Activated naive CD4-positive, alpha-beta T cell (primary cell): Measurements from ENCODE around the gene MSANTD1.

Experiments used
- DNase-seq, 4 experiments: peaks; one replicate each; lab custom pipeline; 2025; lab: John Stamatoyannopoulos, UW

MSANTD1 gene

DNA sequence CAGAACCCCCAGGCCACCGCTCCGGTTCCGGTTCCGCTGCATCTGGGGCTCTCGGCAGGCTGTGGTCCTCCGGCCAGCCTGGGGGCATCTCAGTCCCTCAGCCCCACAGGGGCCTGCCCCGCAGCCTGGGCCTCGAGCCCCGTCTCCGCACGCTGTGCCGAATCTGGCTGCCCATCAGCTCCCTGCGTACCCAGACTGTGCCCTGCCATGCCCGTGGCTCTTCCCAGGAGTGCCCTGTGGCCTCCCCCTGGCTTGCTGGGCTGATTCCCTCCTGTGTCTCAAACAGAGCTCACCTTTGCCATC lies 830 bp upstream of the MSANTD1 start:
- no peak for DNase-seq

DNA sequence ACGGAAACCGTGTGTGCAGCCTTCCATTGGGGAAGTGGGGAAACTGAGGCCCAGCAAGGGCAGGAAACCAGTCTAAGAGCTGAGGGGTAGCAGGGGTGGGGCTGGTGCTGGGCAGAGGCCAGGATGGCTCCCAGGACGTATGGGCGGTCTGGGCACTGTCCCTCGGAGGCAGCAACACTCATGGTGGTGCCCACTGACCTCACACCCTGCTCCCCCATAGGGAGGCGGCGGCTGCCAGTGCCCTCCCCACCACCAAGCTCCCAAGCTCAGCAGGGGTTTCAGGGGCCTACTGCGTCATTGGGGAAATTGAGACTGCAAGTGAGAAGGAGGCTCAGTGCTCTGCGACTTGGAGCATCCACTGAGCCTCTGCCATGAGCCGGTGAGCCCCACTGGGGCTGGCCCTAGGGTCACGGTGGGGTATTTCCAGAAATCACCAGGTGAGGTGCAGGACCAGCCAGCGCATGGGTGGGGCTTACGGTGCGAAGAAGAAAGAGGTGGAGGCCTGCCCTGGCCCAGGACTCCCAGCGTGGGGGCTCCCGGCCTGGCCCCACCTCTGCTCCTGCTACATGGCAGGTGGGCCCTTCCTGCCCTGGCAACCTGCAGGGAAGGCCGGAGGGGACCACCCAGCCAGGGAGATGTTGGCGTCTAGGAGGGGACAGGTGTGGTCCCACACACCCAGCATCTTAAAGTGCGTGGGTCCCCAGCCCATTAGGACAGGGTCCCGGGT lies 915 bp downstream of the MSANTD1 start:
- DNase-seq = no peak

DNA sequence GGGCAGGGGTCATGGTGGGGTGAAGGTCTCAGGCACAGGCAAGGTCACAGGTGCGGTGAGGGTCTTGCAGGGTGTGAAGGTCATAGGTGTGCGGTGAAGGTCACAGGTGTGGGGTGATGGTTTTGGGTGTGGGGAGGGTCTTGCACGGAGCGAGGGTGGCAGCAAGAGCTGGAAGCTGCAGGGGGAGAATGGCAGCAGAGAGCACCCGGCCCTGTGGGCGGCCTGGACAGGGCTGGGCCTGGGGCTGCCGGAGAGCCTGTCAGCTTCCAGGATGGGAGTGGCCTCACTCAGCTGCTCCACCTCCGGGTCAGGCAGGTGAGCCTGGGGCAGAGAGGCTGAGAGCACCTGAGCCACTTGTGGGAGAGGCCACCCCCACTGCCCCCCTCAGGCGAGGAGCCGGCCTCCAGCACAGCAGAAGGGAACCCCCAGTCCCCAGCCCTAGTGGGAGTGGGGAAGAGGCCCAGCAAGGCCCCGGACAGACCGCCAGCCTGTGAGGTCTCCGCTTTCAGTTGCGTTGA lies 1.5 kb downstream of the MSANTD1 start:
- no peak for DNase-seq

DNA sequence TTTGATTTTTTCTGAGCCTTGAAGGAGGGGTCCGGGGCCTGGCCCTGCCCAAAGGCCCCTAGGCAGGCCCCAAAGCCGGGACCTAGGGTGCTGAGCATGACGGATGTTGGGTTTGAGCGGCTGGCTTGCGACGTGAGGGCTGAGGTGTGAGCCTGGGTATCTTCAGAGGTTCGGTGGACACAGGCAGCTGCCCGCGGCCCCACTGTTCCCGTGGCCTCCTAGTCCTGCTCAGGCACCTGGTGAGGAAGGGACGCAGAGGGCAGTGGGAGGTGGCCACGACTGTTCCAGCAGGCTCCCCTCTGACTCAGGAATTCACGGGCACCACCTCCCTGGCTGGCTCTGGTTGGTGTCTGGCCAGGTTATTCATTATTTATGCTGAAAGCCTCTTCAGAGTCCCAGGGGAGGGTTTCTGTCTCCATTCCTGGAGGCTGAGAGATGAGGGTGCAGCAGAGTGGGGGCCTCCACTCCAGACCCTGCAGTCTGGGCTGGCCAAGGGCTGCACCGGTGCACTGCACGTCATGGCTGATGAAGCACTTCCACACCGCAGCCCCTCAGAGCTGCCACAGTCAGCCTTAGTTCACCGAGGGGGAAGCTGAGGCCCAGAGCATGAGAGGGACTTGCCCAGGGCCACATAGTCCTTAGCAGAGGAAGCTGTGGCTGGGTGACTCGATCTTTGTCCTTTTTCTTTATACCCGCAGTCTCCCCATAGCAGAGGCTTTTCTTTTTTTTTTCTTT lies 2.2 kb downstream of the MSANTD1 start:
- DNase-seq = no peak

DNA sequence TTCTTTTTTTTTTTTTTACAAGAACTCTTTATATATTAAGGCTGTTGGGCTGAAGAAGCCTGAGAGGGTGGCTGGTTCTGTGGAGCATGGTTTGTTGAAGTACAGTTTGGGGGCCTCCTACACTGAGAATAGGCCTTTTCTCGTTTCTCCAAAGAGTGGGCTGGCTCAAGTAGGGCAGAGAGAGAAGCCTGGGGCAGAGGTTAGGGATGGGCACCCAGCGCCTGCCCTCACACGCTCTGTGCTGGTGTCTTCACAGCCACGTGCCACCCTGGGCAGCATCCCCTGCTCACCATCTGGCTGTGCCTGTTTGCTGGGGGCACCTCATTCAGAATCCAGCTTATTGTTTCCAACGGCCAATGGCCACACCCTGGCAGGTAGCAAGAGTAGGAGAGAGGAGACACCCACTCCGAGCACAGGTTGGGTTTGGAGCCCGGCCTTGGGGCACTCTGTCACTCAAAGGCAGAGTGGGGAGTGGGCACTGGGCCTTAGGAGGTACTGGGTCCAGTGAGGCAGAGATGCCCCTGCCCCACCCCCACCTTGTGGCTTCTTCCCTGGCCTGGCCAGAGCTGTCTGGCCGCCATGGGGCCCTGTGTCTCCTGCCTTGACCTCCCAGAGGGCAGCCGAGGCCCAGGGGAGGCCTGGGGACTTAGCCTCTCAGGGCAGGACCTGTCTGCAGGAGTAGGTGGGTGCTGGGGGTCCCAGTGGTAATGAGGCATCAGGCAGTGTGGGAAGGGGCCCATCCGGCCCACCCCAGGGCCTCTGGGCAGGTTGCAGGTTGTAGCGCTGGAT lies 2.9 kb downstream of the MSANTD1 start:
- DNase-seq = no peak

DNA sequence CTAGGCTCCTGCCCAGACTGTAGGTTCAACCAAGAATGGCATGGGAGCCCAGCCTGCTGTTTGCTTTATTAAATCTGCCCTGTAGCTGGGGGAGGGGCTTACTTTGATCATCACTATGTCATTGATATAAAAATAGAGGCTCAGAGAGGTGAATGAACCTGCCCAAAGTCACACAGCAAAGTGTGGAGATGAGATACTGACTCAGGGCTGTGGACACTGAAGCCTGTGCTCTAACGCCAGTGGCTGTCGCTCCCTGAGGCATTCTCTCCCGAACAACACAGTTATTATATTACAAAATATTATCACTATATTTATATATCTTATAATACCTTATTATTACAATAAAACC lies 3.5 kb downstream of the MSANTD1 start:
- DNase-seq = no peak

DNA sequence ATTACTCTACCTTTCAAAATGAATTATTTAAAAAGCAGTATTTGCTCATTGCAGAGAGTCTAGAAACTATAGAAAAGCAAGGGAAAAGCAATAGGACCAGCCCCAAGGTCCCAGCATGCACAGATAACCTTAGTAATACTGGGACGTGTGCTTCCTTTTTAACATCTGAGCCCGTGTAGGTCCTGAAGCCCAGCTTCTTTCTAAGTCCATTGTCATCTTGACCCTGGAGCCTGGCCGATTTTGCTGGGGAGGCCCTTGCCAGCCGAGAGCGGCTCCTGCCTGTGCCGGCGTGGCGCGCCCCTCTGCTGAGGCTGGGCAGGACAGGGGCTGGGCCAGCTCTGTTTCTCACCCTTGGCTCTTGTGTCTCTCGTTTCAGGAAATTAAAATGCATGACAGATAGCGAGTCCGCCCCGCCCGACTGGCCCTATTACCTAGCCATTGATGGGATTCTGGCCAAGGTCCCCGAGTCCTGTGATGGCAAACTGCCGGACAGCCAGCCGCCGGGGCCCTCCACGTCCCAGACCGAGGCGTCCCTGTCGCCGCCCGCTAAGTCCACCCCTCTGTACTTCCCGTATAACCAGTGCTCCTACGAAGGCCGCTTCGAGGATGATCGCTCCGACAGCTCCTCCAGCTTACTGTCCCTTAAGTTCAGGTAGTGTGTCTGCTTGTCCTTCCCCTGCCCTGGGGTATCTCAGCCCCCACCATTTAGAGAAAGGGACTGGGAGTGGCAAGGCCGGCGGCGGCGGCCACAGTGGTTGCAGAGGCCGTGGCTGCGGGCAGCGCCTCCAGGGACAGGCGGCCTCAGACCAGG lies 4.1 kb downstream of the MSANTD1 start:
- no peak for DNase-seq

DNA sequence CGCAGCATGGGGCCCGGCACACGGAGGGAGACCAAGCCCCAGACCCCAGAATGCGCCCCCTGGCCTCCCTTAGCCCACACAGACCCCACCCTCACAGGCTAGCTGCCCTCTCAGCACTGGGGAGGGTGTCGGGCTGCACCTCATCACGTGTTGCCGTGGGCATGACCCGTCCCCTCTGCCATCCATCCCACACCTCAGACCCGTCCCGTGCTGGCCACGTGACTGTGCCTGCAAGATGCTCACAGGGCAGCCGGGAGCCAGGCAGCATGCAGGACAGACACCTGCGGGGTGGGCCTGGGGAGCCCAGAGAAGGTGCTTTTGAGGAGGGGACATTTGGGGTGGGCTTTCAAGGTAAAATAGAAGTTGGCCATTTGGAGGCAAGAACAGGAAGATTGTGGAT lies 4.8 kb downstream of the MSANTD1 start:
- DNase-seq = no peak

DNA sequence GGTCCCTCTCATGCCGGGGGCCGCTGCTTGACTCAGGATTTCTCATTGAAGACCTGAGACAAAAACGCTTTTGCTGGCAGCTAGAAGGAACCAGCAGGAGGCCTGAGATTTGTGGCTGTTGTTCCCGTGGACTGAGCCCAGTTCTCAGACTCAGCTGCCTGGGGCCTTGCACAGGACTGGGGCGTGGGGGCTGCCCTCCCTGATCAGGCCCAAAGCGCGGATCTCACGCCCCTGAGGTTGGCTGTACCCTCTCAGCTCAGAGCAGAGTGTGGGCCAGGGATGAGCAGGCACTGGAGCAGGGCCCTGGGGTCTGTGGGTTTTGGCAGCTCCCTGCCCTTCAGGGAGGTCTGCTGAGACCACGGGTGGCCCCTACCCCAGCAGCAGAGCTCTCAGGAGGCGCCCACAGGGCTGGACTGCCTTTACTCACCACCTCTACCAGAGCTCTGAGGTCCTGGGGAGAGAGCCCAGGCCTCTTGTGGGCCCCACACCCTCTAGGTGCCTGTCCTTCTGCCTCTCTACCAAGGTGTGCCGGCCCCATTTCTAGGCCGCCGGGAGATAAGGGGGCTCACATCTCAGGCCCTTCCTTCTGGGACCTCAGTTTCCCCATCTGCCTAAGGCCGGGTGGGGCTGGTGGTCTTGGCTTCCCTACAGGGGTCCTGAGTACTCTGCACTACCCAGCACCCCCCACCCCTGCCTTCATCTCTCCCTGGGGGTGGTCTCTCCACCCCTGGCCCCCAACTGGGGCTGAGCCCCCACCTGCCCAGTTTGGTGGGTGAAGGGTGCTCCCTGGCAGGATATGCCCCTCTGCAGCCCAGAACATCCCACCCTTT lies 5.6 kb downstream of the MSANTD1 start:
- DNase-seq = no peak

DNA sequence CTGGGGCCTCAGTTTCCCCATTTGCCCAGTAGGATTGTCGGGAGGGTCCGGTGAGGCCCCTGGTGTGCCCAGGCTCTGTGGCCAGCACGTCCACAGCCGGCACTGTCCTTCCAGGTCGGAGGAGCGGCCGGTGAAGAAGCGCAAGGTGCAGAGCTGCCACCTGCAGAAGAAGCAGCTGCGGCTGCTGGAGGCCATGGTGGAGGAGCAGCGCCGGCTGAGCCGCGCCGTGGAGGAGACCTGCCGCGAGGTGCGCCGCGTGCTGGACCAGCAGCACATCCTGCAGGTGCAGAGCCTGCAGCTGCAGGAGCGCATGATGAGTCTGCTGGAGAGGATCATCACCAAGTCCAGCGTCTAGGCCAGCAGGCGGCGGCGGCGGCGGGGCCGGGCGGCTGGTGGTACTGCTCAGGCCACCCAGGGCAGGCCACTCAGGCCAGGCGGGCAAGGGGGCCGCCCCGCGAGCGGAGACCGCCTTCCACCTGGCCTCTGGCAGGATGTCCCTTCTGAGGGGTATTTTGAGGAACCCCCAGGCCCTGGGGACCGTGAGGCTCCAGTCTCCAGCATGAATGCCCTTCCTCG lies 6.7 kb downstream of the MSANTD1 start:
- DNase-seq = no peak

DNA sequence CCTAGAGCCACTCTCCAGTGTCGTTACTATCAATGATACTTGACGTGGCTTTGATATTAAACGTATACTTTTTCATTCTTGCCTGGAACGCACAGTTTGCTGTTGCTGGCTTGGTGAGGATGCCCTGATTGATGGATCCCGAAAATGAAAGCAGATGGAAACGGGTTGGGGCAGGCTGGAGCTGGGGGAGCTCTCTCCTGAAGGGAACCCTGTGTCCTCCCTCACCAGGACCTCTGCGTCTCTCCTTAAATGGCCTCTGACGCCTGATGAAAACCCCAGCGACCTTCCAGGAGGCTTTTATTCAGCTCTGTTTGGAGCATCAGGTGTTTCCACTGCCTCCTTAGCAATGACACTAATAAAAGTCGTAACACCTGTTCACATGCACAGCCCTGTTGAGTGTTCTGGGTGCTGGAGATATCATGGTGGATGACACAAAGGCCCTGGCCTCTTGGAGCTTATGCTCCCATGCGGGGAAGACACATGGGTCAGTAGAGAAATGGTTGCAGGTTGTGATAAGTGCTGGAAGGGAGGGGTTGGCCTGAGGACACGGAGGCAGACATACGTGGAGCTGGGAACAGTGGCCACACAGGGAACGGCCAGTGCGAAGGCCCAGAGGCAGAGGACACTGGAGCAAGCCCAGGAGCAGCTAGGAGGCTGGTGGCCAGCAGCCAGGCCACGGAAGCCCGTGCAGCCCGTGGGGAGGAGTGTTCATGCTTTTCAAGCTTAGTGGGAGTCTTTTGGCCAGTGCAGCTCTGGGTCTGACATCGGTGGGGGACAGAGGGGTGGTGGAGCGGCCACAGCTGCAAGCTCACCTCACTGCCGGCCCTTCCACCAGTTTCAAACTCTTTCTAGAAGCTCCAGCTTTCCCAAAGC lies 7.5 kb downstream of the MSANTD1 start:
- no peak for DNase-seq

DNA sequence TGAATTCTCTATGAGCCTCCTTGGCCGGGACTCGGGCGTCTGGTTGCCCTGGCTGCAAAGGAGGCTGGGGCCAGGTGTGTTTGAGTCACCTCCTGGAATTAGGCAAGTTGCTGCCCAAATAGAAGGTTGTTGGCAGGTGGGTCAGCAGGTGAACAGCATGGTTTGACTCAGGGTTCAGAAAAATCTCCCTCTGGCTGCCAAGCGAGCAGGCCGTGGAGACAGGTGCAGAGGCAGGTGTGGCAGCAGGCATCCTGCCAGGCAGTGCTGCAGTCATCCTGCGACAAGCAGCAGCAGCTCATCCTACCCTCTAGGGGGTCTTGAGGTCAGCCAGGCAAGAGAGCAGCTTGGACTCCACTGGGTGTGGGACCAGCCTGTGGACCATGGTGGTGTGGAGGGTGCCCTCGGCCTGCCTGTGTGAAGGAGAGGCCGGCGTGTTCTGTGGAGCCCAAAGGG lies 8.2 kb downstream of the MSANTD1 start:
- DNase-seq = no peak

DNA sequence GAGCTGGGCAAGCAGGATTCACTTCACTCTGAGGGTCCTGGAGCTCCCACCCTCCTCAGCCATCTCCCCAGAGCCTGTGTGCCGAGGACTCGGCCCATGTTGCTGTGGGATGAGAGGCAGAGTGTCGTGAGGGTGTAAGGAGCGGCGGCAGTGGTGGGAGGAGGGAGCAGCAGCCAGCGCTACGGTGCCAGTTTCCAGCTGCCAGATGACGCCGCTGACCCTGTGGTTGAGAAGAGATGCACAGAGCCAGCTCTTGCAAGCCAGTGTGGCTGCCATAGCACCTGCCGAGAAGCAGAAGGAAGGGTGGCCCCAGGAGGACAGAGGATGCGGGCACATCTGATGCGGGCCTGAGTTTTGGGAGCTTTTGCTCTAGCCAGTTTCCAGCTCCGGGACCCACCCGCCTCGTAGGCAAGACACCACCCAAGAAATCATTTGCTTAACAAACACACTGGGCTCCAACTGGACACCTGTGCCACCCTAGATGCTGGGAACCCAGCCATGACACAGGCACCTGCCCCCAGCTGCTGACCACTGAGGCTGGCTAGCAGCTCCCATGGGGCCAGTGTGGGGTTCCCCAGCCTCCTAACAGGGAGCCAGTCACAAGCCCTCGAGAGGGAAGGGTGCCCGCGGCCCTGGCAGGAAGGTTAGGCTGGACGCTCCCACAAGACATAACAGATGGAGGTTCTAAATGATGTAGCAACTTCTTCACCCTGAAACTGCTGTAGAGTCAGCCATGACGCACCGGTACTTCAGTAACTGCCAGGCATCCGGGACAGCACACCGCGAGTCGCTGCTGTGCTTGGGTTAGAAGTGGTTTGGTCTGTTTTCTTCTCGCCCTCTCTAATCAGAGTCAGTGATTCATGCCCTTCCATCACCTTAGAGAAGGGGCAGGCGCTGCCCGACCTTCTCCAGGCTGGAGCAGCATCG lies 8.9 kb downstream of the MSANTD1 start:
- DNase-seq = no peak

DNA sequence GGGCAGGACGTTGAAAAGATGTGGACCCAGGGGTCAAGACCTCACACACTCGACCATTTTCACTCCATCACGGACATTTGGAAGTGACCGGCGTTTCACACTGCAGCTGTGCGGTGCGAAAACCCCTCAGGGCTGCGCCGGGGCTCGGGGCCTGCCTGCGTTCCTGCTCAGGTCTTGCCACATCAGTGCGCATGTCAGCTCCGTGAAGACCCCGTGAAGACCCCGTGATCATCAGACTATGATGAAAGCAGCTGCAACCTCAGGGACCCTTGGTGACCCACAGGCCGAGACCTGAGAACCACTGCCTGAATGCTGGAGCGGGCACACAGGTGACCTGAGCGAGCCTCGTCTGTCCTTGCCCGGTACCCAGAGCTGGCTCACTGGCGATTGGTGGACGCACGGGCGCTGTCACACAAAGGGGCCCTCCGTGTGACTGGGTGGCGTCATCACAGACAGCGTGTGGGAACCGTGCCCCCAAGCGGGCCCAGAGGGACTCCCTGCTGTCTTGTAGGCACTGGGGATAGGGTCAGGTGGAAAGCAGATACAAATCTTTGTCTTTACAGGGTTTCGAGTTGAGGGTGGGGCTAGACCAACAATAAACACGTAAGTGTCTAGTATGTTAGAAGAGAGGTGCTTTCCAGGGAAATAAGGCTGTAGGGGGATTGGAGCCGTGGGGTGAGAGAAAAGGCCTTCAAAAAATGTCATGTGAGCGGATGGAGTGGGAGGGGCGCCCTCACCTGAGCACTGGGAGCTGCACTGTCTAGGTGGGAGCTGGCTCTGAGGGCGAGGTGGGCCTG lies 12.7 kb downstream of the MSANTD1 start:
- no peak for DNase-seq

DNA sequence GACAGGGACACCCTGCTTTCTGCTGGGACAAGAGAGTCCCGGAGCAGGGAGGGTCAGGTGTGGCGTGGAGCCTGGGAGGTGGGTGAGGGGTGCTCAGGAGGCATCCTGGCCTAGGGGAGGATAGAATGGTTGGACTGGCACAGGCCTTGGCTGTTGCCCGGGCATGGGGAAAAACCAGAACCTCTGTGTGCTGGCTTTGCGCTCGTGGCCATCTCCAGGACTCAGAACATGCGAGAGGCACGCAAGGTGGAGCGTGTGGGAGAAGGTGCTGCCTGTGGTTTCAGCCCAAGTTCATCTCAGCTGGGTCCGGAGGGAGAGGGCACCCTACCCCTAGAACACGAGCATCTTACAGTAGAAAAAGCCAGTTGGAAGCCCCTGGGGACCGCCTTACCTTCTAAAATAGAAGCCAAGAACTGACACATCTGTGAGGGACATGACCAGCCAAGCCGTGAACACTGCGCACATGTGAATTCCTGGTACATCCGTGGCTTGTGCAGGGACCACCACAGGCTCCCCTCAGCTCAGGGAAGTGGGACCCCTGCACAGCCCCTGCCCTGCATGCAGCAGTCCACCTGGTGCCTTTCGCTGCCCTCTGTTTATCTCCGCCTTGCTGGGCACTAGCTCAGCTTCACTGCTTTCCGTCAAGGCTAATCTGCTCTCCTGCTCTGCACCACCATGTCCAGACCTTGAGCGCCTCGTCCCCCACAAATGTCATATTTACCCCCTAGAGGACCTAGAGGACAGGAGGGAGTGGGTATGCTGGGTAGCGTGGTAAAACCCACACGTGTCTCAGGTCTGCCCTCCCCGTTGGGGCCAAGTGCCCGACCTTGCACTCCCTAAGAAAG lies 13.5 kb downstream of the MSANTD1 start:
- no peak for DNase-seq

DNA sequence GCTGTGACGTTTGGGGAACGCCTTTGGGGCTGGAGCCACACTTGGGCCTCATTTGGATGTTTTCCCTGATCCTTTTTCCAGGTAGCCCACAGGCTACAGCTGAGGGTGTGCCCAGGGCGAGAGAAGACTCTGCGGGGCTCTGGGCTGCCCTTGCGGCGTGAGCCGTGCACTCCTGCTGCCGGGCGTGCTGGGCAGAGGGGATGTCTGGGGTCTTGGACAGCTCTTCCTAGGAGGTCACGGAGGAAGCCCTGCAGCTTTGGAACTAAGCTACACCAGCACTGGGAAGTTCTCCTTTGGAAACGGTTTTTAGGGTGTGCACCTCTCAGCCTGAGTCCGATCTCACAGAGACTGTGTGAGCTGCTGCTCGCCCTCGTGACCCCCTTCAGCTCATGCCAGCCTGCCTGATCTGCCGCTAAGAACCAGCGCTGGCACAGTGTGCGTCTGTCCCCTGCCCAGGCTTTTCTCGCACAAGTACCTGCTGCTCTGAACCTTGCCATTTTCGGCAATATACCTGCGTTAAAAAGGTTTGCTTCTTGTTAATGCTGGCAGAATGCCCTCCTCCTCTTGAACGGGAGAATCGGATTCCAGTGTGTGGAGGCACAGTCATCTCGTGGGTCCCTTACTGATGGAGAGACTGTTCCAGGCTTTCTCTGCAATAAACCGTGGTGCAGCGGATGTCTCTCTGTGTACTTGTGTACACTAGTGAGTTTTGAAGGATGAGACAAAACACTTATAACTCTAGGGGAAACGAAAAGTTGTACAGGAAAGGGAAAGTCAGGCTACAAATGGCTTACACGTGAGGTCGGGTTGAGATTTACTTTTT lies 14.3 kb downstream of the MSANTD1 start:
- no peak for DNase-seq
